SIG-M5 treated with dmso at 0.1 percent for 504 hours (cell line): ENCODE results near the gene SIVA1.
A peak's percentile ranks its signal among the peaks of the same experiment; 100 is the strongest.
"Not testable (repeated sequence)": the region's sequence is repeated elsewhere in the genome, so short reads cannot be mapped to it uniquely, and the experiment has no call there.

Experiments
- DNase-seq: peaks from one replicate; lab custom pipeline; 2025; ENCODE audit not compliant: unreplicated experiment; lab: John Stamatoyannopoulos, UW

SIVA1 gene

GRCh38 chr14:104719343-104719742 lies 33.6 kb upstream of the SIVA1 start:
- DNase-seq, result no peak

- DNase-seq, result no peak
Observed at GRCh38 chr14:104721505-104722431, 31.2 kb upstream of the SIVA1 start.

GRCh38 chr14:104722938-104723650 lies 29.9 kb upstream of the SIVA1 start:
- peak; percentile 64 for DNase-seq

- DNase-seq, result peak; percentile 27
Observed at GRCh38 chr14:104723651-104724406, 29.1 kb upstream of the SIVA1 start, which contains the start of gene ADSS1. TSS of gene ADSS1 (plus strand) at chr14:104724229. CDS start at chr14:104724271, 42 bp downstream.

GRCh38 chr14:104724407-104724980 lies 28.5 kb upstream of the SIVA1 start:
- no peak for DNase-seq

- DNase-seq, result no peak
Observed at GRCh38 chr14:104724981-104725771, 27.8 kb upstream of the SIVA1 start.

GRCh38 chr14:104725772-104726548 lies 27.0 kb upstream of the SIVA1 start:
- no peak for DNase-seq

GRCh38 chr14:104726600-104727451 lies 26.1 kb upstream of the SIVA1 start:
- no peak for DNase-seq

- DNase-seq, result no peak
Observed at GRCh38 chr14:104728631-104729030, 24.3 kb upstream of the SIVA1 start.

GRCh38 chr14:104729176-104729834 lies 23.6 kb upstream of the SIVA1 start:
- DNase-seq, result not testable (repeated sequence)

- DNase-seq, result no peak
Observed at GRCh38 chr14:104729835-104730181, 23.1 kb upstream of the SIVA1 start.

- no peak for DNase-seq
Observed at GRCh38 chr14:104730487-104730886, 22.5 kb upstream of the SIVA1 start.

GRCh38 chr14:104731320-104732294 lies 21.3 kb upstream of the SIVA1 start:
- DNase-seq, result peak; percentile 12

- no peak for DNase-seq
Observed at GRCh38 chr14:104732355-104732804, 20.6 kb upstream of the SIVA1 start.

- no peak for DNase-seq
Observed at GRCh38 chr14:104732931-104733681, 19.8 kb upstream of the SIVA1 start.

- no peak for DNase-seq
Observed at GRCh38 chr14:104734051-104734587, 18.8 kb upstream of the SIVA1 start.
